Liver (tissue), 3 donors: ENCODE data around the gene ZC3H7B.

Source experiments
- EGR1 ChIP-seq, 2 donors: IDR thresholded peaks; 2 replicates each; pipeline ENCODE4 v1.6.1; 2016 to 2018; ENCODE audit warnings: antibody characterized with exemption in 2 of 2, low read depth in 2 of 2
- FOXA2 ChIP-seq: IDR thresholded peaks from 2 replicates; pipeline ENCODE4 v1.6.1; 2016; ENCODE audit warnings: antibody characterized with exemption
- GABPA ChIP-seq, 2 donors: IDR thresholded peaks in 1 of 2; conservative IDR thresholded peaks in 1 of 2; 2 replicates each; pipeline ENCODE4 v1.6.1; 2016; ENCODE audit warnings: antibody characterized with exemption in 2 of 2, mild to moderate bottlenecking in 1 of 2, moderate library complexity in 1 of 2
- HNF4A ChIP-seq, 2 donors: conservative IDR thresholded peaks; 2 replicates each; pipeline ENCODE4 v1.6.1; 2016; ENCODE audit warnings: antibody characterized with exemption in 2 of 2, mild to moderate bottlenecking in 2 of 2
- JUND ChIP-seq, 2 donors: IDR thresholded peaks; 2 replicates each; pipeline ENCODE4 v1.6.1; 2016; ENCODE audit warnings: antibody characterized with exemption in 2 of 2
- RAD21 ChIP-seq, 2 donors: IDR thresholded peaks; 2 replicates each; pipeline ENCODE4 v1.6.1; 2016; ENCODE audit warnings: antibody characterized with exemption in 2 of 2, mild to moderate bottlenecking in 2 of 2
- RXRA ChIP-seq, 2 donors: IDR thresholded peaks; 2 replicates each; pipeline ENCODE4 v1.6.1; 2017 to 2018; ENCODE audit warnings: antibody characterized with exemption in 2 of 2, mild to moderate bottlenecking in 1 of 2
- SP1 ChIP-seq: IDR thresholded peaks from 2 replicates; pipeline ENCODE4 v1.6.1; 2018; ENCODE audit warnings: antibody characterized with exemption, mild to moderate bottlenecking
- TAF1 ChIP-seq: conservative IDR thresholded peaks from 2 replicates; pipeline ENCODE4 v1.6.1; 2016; ENCODE audit warnings: antibody characterized with exemption, mild to moderate bottlenecking
- YY1 ChIP-seq: IDR thresholded peaks from 2 replicates; pipeline ENCODE4 v1.6.1; 2016; ENCODE audit warnings: antibody characterized with exemption, mild to moderate bottlenecking
- TF ChIP-seq, protein P1 (sequence below): fragments of 150-350 bp; IDR thresholded peaks from 2 replicates; pipeline ENCODE4 v1.5.1; 2017; ENCODE audit warnings: improper control_type of control experiment, low read depth, low read length; ENCODE audit not compliant: missing input control
- TF ChIP-seq, protein P2 (sequence below): IDR thresholded peaks from 2 replicates; pipeline ENCODE4 v1.6.1; 2016; ENCODE audit warnings: antibody characterized with exemption
- TF ChIP-seq, protein P3 (sequence below): IDR thresholded peaks from 2 replicates; pipeline ENCODE4 v1.6.1; 2016; ENCODE audit warnings: antibody characterized with exemption, mild to moderate bottlenecking
- TF ChIP-seq, protein P4 (sequence below): IDR thresholded peaks from 2 replicates; pipeline ENCODE4 v1.6.1; 2016; ENCODE audit warnings: antibody characterized with exemption
- donor health status: healthy.
- donor health status: healthy.

DNA sequence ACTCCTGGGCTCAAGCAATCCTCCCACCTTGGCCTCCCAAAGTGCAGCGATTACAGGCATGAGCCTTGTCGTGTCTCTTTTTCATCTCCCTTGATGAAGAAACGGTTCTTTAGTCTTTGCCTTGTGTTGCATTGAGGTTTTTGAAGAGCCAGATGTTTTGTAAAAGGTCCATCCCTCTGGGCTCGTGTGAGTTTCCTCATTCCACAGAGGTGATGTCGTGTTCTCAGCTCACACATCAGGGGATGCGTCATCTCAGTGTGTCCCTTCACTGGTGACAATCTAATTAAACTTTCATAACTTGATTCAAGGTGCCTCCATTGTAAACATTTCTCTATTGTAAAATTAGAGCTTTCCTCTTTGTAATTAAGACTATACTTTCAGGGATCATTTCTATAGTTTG lies 50.7 kb downstream of the ZC3H7B start:
- TF ChIP-seq EGR1 (IDR thresholded peaks at IDR 0.05; ENCODE audit: low read depth in 2 of 2): no peak
- TF ChIP-seq, protein P1, sequence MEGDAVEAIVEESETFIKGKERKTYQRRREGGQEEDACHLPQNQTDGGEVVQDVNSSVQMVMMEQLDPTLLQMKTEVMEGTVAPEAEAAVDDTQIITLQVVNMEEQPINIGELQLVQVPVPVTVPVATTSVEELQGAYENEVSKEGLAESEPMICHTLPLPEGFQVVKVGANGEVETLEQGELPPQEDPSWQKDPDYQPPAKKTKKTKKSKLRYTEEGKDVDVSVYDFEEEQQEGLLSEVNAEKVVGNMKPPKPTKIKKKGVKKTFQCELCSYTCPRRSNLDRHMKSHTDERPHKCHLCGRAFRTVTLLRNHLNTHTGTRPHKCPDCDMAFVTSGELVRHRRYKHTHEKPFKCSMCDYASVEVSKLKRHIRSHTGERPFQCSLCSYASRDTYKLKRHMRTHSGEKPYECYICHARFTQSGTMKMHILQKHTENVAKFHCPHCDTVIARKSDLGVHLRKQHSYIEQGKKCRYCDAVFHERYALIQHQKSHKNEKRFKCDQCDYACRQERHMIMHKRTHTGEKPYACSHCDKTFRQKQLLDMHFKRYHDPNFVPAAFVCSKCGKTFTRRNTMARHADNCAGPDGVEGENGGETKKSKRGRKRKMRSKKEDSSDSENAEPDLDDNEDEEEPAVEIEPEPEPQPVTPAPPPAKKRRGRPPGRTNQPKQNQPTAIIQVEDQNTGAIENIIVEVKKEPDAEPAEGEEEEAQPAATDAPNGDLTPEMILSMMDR: no peak
- no peak for TF ChIP-seq SP1
- no peak for TF ChIP-seq JUND (IDR thresholded peaks at IDR 0.05)
- TF ChIP-seq, protein P2, sequence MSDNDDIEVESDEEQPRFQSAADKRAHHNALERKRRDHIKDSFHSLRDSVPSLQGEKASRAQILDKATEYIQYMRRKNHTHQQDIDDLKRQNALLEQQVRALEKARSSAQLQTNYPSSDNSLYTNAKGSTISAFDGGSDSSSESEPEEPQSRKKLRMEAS: no peak
- no peak for TF ChIP-seq RAD21 (IDR thresholded peaks at IDR 0.05)
- no peak for TF ChIP-seq YY1
- no peak for TF ChIP-seq RXRA (IDR thresholded peaks at IDR 0.05)
- TF ChIP-seq TAF1: no peak
- TF ChIP-seq GABPA (IDR thresholded peaks at IDR 0.05 in 1 of 2, conservative IDR thresholded peaks at IDR 0.05 in 1 of 2): no peak
- TF ChIP-seq FOXA2: no peak
- TF ChIP-seq, protein P3, sequence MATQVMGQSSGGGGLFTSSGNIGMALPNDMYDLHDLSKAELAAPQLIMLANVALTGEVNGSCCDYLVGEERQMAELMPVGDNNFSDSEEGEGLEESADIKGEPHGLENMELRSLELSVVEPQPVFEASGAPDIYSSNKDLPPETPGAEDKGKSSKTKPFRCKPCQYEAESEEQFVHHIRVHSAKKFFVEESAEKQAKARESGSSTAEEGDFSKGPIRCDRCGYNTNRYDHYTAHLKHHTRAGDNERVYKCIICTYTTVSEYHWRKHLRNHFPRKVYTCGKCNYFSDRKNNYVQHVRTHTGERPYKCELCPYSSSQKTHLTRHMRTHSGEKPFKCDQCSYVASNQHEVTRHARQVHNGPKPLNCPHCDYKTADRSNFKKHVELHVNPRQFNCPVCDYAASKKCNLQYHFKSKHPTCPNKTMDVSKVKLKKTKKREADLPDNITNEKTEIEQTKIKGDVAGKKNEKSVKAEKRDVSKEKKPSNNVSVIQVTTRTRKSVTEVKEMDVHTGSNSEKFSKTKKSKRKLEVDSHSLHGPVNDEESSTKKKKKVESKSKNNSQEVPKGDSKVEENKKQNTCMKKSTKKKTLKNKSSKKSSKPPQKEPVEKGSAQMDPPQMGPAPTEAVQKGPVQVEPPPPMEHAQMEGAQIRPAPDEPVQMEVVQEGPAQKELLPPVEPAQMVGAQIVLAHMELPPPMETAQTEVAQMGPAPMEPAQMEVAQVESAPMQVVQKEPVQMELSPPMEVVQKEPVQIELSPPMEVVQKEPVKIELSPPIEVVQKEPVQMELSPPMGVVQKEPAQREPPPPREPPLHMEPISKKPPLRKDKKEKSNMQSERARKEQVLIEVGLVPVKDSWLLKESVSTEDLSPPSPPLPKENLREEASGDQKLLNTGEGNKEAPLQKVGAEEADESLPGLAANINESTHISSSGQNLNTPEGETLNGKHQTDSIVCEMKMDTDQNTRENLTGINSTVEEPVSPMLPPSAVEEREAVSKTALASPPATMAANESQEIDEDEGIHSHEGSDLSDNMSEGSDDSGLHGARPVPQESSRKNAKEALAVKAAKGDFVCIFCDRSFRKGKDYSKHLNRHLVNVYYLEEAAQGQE: no peak
- TF ChIP-seq, protein P4, sequence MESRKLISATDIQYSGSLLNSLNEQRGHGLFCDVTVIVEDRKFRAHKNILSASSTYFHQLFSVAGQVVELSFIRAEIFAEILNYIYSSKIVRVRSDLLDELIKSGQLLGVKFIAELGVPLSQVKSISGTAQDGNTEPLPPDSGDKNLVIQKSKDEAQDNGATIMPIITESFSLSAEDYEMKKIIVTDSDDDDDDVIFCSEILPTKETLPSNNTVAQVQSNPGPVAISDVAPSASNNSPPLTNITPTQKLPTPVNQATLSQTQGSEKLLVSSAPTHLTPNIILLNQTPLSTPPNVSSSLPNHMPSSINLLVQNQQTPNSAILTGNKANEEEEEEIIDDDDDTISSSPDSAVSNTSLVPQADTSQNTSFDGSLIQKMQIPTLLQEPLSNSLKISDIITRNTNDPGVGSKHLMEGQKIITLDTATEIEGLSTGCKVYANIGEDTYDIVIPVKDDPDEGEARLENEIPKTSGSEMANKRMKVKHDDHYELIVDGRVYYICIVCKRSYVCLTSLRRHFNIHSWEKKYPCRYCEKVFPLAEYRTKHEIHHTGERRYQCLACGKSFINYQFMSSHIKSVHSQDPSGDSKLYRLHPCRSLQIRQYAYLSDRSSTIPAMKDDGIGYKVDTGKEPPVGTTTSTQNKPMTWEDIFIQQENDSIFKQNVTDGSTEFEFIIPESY: no peak
- no peak for TF ChIP-seq HNF4A (conservative IDR thresholded peaks at IDR 0.05)
